ENCODE results near the gene SDHB.

GRCh38 chr1:17095141-17095540, 41.3 kb upstream of the SDHB start:
- no peak for TF ChIP-seq EZH2phosphoT487 (IDR thresholded peaks at IDR 0.05; ENCODE audit: borderline replicate concordance)
- TF ChIP-seq CTCF (conservative IDR thresholded peaks at IDR 0.05; ENCODE audit: low read length) = no peak
